Fibroblast of mammary gland (primary cell): ENCODE results near the gene CKS1B.
A peak's percentile ranks its signal among the peaks of the same experiment; 100 is the strongest.

Source experiments
- DNase-seq: peaks from one replicate; pipeline ENCODE4 v3.0.0-alpha.2; 2010; ENCODE audit warnings: low read depth
- H3K4me3 ChIP-seq: 2 replicates; pipeline ENCODE4 v1.5.1; 2011; ENCODE audit warnings: low read depth, mild to moderate bottlenecking, low read length, moderate library complexity; ENCODE audit not compliant: control insufficient read depth
- TF ChIP-seq, protein P1 (sequence below): conservative IDR thresholded peaks from 2 replicates; pipeline ENCODE4 v1.5.1; 2011; ENCODE audit warnings: low read depth, low read length, inconsistent platforms; ENCODE audit not compliant: control insufficient read depth, insufficient read depth

CKS1B gene

GRCh38 chr1:154999571-155000410 is 25.3 kb downstream of the CKS1B start:
- TF ChIP-seq, protein P1, sequence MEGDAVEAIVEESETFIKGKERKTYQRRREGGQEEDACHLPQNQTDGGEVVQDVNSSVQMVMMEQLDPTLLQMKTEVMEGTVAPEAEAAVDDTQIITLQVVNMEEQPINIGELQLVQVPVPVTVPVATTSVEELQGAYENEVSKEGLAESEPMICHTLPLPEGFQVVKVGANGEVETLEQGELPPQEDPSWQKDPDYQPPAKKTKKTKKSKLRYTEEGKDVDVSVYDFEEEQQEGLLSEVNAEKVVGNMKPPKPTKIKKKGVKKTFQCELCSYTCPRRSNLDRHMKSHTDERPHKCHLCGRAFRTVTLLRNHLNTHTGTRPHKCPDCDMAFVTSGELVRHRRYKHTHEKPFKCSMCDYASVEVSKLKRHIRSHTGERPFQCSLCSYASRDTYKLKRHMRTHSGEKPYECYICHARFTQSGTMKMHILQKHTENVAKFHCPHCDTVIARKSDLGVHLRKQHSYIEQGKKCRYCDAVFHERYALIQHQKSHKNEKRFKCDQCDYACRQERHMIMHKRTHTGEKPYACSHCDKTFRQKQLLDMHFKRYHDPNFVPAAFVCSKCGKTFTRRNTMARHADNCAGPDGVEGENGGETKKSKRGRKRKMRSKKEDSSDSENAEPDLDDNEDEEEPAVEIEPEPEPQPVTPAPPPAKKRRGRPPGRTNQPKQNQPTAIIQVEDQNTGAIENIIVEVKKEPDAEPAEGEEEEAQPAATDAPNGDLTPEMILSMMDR: no peak
- DNase-seq: no peak
- H3K4me3 ChIP-seq: peak overlapping the region; percentile 89

- no peak for DNase-seq
- H3K4me3 ChIP-seq: peak overlapping the region; percentile 89
- TF ChIP-seq, protein P1: no peak
Observed at GRCh38 chr1:155000411-155000725, 25.9 kb downstream of the CKS1B start.

DNA sequence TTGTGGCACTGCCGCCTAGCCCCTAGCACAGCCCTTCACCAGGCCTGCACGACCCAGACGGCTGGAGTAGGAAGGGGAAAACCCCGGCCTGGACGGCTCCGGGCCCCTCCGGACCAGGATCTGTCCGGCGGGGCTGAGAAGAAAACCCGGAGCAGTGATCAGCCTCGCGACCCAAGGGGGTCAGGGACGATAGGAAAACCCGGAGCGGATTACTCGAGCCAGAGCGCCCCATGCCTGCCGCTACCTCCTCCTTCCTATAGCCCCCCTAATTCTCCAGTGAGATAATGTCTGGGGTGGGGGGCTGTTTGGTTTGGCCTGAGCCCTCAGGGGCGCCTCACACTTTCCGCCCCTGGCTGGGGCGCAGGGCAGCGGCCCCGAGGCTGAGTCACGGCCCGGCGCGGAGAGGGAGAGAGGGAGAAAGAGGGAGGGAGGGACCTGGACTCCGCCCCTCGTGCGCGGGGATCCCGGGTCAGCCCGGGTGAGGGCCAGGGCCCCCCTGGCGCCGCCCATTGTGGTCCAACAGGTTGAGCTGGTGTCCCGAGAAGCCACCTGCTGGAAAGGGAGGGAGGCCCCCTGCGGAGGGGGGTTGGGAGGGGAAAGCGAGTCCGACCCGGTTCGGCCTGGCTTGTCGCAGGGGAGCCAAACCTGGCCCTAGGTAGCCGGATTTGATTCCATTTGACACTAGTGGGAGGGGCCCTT is 26.4 kb downstream of the CKS1B start:
- peak; percentile 76 for DNase-seq
- TF ChIP-seq, protein P1: no peak
- H3K4me3 ChIP-seq: peak overlapping the region; percentile 89

DNA sequence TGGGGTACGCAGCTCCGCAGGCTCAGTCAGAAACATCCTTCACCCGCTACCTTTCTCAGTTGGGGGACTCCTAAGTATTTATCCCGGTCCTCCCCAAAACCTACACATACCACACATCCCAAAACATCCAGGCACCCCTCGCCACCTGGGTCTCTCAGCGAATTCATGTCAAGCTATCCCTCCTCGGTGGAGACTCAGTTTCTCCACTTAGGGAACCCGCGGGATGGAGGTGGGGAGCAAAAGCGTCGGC is 26.9 kb downstream of the CKS1B start:
- no peak for DNase-seq
- peak overlapping the region; percentile 89 for H3K4me3 ChIP-seq
- TF ChIP-seq, protein P1: no peak

- TF ChIP-seq, protein P1: peak; percentile 39
- H3K4me3 ChIP-seq: peak overlapping the region; percentile 89
Observed at GRCh38 chr1:155001675-155002463, 27.4 kb downstream of the CKS1B start.

GRCh38 chr1:155002464-155003226 is 28.2 kb downstream of the CKS1B start, which contains the start of gene ZBTB7B:
TSS of gene ZBTB7B (plus strand) at chr1:155002802. CDS start at chr1:155014661, 11,859 bp downstream.
- H3K4me3 ChIP-seq: peak within 1 kb of the TSS; percentile 89
- DNase-seq: no peak
- TF ChIP-seq, protein P1: no peak

More at GRCh38 chr1:155001675-155002463, 27.4 kb downstream of the CKS1B start:
- peak; percentile 98 for DNase-seq
